Measurements from ENCODE around the gene MORF4L2. TPM values are rescaled to one million over a fixed set of nuclear protein-coding genes. Genes with fewer than 3 reads are reported as not detected.
"Not testable (repeated sequence)": the region's sequence is repeated elsewhere in the genome, so short reads cannot be mapped to it uniquely, and the experiment has no call there.

Gene MORF4L2
- total RNA-seq, 1 experiment from 2014 or later: 876 TPM

- Histone ChIP-seq H3K4me3 (no peak overlapping the region), H3K27me3 (no peaks in the 10 kb centered on the region; the same call in 1 of the 2 replicates), H3K4me1 (peaks cover 10% of the 10 kb centered on the region), H3K36me3 (no peaks in the 10 kb centered on the region), H3K27ac (no peak overlapping the region), H3K9me3 (replicated peaks) (no peaks in the 10 kb centered on the region; the same call in 1 of the 2 replicates)
- peak in 1 of 2 experiments; percentile 20 for DNase-seq
Observed at GRCh38 chrX:103658681-103659433, 27.6 kb downstream of the MORF4L2 start.

GRCh38 chrX:103657066-103657465, 29.4 kb downstream of the MORF4L2 start:
- H3K9me3 ChIP-seq (replicated peaks); DNase-seq; H3K4me3 ChIP-seq; H3K27ac ChIP-seq; H3K36me3 ChIP-seq; H3K27me3 ChIP-seq: not testable (repeated sequence)
- peaks cover 10% of the 10 kb centered on the region for H3K4me1 ChIP-seq

- H3K9me3 ChIP-seq (replicated peaks): no peaks in the 10 kb centered on the region; the same call in 1 of the 2 replicates
- no peaks in the 10 kb centered on the region; the same call in 1 of the 2 replicates for H3K27me3 ChIP-seq
- H3K4me1 ChIP-seq: peaks cover 10% of the 10 kb centered on the region
- DNase-seq: no peak
- no peaks in the 10 kb centered on the region for H3K36me3 ChIP-seq
- no peak overlapping the region for H3K4me3 ChIP-seq
- no peak overlapping the region for H3K27ac ChIP-seq
Observed at GRCh38 chrX:103656617-103657016, 29.9 kb downstream of the MORF4L2 start.

- not testable (repeated sequence) for H3K36me3 ChIP-seq; H3K4me3 ChIP-seq; H3K9me3 ChIP-seq (replicated peaks); H3K27ac ChIP-seq; H3K27me3 ChIP-seq
- peaks cover 10% of the 10 kb centered on the region for H3K4me1 ChIP-seq
- peak in 1 of 2 experiments; percentile 20 for DNase-seq
Observed at GRCh38 chrX:103655230-103656000, 31.1 kb downstream of the MORF4L2 start.

- Histone ChIP-seq H3K9me3 (replicated peaks) (no peaks in the 10 kb centered on the region; the same call in 1 of the 2 replicates), H3K4me3 (no peak overlapping the region), H3K4me1 (peaks cover 2% of the 10 kb centered on the region; the same call in 1 of the 2 replicates)
Observed at GRCh38 chrX:103651151-103651773, 35.2 kb downstream of the MORF4L2 start.

GRCh38 chrX:103647630-103648029, 38.9 kb downstream of the MORF4L2 start:
- no peak for DNase-seq
- no peaks in the 10 kb centered on the region for H3K27me3 ChIP-seq
- H3K4me3 ChIP-seq: no peak overlapping the region

More at GRCh38 chrX:103651151-103651773, 35.2 kb downstream of the MORF4L2 start:
- H3K27ac ChIP-seq: no peak overlapping the region
- H3K27me3 ChIP-seq: no peaks in the 10 kb centered on the region
- no peak for DNase-seq
- no peaks in the 10 kb centered on the region for H3K36me3 ChIP-seq

GRCh38 chrX:103644125-103644524, 42.4 kb downstream of the MORF4L2 start:
- no peaks in the 10 kb centered on the region for H3K27me3 ChIP-seq
- H3K36me3 ChIP-seq: no peaks in the 10 kb centered on the region
- H3K4me1 ChIP-seq: peaks cover under 1% of the 10 kb centered on the region; the same call in 1 of the 2 replicates
- no peak overlapping the region for H3K4me3 ChIP-seq
- no peak overlapping the region for H3K27ac ChIP-seq
- no peak for DNase-seq
- no peaks in the 10 kb centered on the region for H3K9me3 ChIP-seq (replicated peaks)

More at GRCh38 chrX:103647630-103648029, 38.9 kb downstream of the MORF4L2 start:
- Histone ChIP-seq H3K36me3 (no peaks in the 10 kb centered on the region), H3K9me3 (replicated peaks) (no peaks in the 10 kb centered on the region), H3K27ac (no peak overlapping the region), H3K4me1 (no peaks in the 10 kb centered on the region)

GRCh38 chrX:103640401-103641155, 45.9 kb downstream of the MORF4L2 start:
- H3K4me3 ChIP-seq: no peak overlapping the region
- peaks cover 2% of the 10 kb centered on the region; the same call in 1 of the 2 replicates for H3K4me1 ChIP-seq
- DNase-seq: no peak
- no peak overlapping the region for H3K27ac ChIP-seq
- no peaks in the 10 kb centered on the region for H3K36me3 ChIP-seq
- H3K9me3 ChIP-seq (replicated peaks): no peaks in the 10 kb centered on the region
- no peaks in the 10 kb centered on the region for H3K27me3 ChIP-seq

- H3K27me3 ChIP-seq; H3K9me3 ChIP-seq (replicated peaks); H3K27ac ChIP-seq; H3K36me3 ChIP-seq; H3K4me1 ChIP-seq; H3K4me3 ChIP-seq: not testable (repeated sequence)
- DNase-seq: peak; percentile 61 to 67
Observed at GRCh38 chrX:103638479-103639346, 47.8 kb downstream of the MORF4L2 start.

- Histone ChIP-seq H3K27ac (no peak overlapping the region), H3K36me3 (no peaks in the 10 kb centered on the region), H3K4me1 (peaks cover 2% of the 10 kb centered on the region; the same call in 1 of the 2 replicates), H3K9me3 (replicated peaks) (no peaks in the 10 kb centered on the region), H3K4me3 (no peak overlapping the region), H3K27me3 (no peaks in the 10 kb centered on the region)
- DNase-seq: no peak
Observed at GRCh38 chrX:103637604-103638338, 48.7 kb downstream of the MORF4L2 start.

- Histone ChIP-seq H3K36me3 (no peaks in the 10 kb centered on the region), H3K27ac (no peak overlapping the region), H3K4me3 (no peak overlapping the region), H3K9me3 (replicated peaks) (no peaks in the 10 kb centered on the region), H3K27me3 (no peaks in the 10 kb centered on the region), H3K4me1 (peaks cover 2% of the 10 kb centered on the region; the same call in 1 of the 2 replicates)
- no peak for DNase-seq
Observed at GRCh38 chrX:103635436-103635835, 51.1 kb downstream of the MORF4L2 start.

- no peaks in the 10 kb centered on the region; the same call in 1 of the 2 replicates for H3K36me3 ChIP-seq
- no peak overlapping the region for H3K27ac ChIP-seq
- H3K4me1 ChIP-seq: peaks cover 7% of the 10 kb centered on the region; the same call in 1 of the 2 replicates
- H3K27me3 ChIP-seq: no peaks in the 10 kb centered on the region
- no peaks in the 10 kb centered on the region for H3K9me3 ChIP-seq (replicated peaks)
- DNase-seq: no peak
- no peak overlapping the region for H3K4me3 ChIP-seq
Observed at GRCh38 chrX:103631145-103631544, 55.4 kb downstream of the MORF4L2 start.

GRCh38 chrX:103630171-103630511, 56.4 kb downstream of the MORF4L2 start:
- Histone ChIP-seq H3K27me3 (no peaks in the 10 kb centered on the region), H3K4me3 (peak overlapping the region; percentile 81), H3K4me1 (peaks cover 7% of the 10 kb centered on the region; the same call in 1 of the 2 replicates), H3K36me3 (no peaks in the 10 kb centered on the region; the same call in 1 of the 2 replicates), H3K9me3 (replicated peaks) (no peaks in the 10 kb centered on the region), H3K27ac (peak overlapping the region; percentile 84; the same call in 1 of the 2 replicates)
- no peak for DNase-seq

All from SJCRH30 (cell line).